Ascending aorta (tissue), 2 donors: ENCODE results near the gene GRB10. TPM values are rescaled to one million over a fixed set of nuclear protein-coding genes. Genes with fewer than 3 reads are reported as not detected.

ENCODE experiments used
- DNase-seq, 2 donors: peaks; one replicate each; pipeline ENCODE4 v3.0.0-alpha.2; 2019; ENCODE audit warnings: low spot score in 2 of 2
- H3K27ac ChIP-seq, 2 donors: fragments of 200-600 bp; sonication (generic); one replicate each; pipeline ENCODE4 v1.5.1; 2016 to 2017; ENCODE audit warnings: mild to moderate bottlenecking in 1 of 2
- H3K27me3 ChIP-seq: fragments of 200-600 bp; sonication (generic); one replicate; pipeline ENCODE4 v1.5.1; 2017
- H3K36me3 ChIP-seq, 2 donors: fragments of 200-600 bp; sonication (generic); one replicate each; pipeline ENCODE4 v1.5.1; 2016
- H3K4me1 ChIP-seq, 2 donors: fragments of 200-600 bp; sonication (generic); one replicate each; pipeline ENCODE4 v1.5.1; 2016 to 2017; ENCODE audit warnings: mild to moderate bottlenecking in 1 of 2
- H3K4me3 ChIP-seq, 2 donors: fragments of 200-600 bp; sonication (generic); one replicate each; pipeline ENCODE4 v1.5.1; 2016 to 2017; ENCODE audit warnings: mild to moderate bottlenecking in 1 of 2
- H3K9me3 ChIP-seq, 2 donors: fragments of 200-600 bp; sonication (generic); one replicate each; pipeline ENCODE4 v1.5.1; 2016
- intact Hi-C: fragments of 100-400 bp; cut with DNase I; formaldehyde crosslinking; loops from one replicate; pipeline ENCODE4 v1.15.1; 2023
- total RNA-seq: library from RNA; depleted of rRNA; stranded (reverse); fragments of >200 nt; gene quantifications from one replicate; pipeline ENCODE4 v1.1.0, GENCODE V29; 2016
- TF ChIP-seq, protein P1 (sequence below), 3 experiments: fragments of 200-600 bp in 2 of 3; fragments of 450-650 bp in 1 of 3; sonication (generic) in 2 of 3; IDR thresholded peaks; one replicate each; pipeline ENCODE4 v1.5.1; 2016 to 2019; ENCODE audit warnings: antibody characterized with exemption in 3 of 3, mild to moderate bottlenecking in 1 of 3, moderate library complexity in 1 of 3

The GRB10 gene
- total RNA-seq, 1 donor from 2014 or later: 53.4 TPM

DNA sequence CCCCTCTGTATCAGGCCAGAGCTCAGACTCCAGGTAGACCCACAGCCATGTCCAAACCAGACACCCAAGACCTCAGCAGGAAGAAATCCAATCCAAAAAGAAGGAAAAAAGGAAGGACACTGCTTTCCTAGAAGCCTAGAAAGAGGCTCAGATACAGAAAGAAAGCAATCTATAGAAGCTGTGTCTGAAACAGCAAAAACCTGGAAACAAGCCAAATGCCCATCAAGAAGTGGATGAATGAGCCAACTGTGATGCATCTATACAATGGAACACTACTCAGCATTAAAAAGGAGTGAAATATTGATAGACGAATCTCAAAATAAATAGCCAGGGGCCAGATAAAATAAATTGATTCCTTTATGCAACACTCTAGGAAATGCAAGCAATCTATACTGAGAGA, 31.6 kb downstream of the GRB10 start:
- DNase-seq: no peak
- Histone ChIP-seq H3K36me3 (peaks cover 0 to 7% of the 10 kb centered on the region in 2 donors), H3K4me3 (no peak overlapping the region), H3K4me1 (no peaks in the 10 kb centered on the region), H3K9me3 (no peaks in the 10 kb centered on the region), H3K27ac (no peak overlapping the region), H3K27me3 (no peaks in the 10 kb centered on the region)
- TF ChIP-seq, protein P1, sequence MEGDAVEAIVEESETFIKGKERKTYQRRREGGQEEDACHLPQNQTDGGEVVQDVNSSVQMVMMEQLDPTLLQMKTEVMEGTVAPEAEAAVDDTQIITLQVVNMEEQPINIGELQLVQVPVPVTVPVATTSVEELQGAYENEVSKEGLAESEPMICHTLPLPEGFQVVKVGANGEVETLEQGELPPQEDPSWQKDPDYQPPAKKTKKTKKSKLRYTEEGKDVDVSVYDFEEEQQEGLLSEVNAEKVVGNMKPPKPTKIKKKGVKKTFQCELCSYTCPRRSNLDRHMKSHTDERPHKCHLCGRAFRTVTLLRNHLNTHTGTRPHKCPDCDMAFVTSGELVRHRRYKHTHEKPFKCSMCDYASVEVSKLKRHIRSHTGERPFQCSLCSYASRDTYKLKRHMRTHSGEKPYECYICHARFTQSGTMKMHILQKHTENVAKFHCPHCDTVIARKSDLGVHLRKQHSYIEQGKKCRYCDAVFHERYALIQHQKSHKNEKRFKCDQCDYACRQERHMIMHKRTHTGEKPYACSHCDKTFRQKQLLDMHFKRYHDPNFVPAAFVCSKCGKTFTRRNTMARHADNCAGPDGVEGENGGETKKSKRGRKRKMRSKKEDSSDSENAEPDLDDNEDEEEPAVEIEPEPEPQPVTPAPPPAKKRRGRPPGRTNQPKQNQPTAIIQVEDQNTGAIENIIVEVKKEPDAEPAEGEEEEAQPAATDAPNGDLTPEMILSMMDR (IDR thresholded peaks at IDR 0.05): no peak
- intact Hi-C loops: no loop called here

DNA sequence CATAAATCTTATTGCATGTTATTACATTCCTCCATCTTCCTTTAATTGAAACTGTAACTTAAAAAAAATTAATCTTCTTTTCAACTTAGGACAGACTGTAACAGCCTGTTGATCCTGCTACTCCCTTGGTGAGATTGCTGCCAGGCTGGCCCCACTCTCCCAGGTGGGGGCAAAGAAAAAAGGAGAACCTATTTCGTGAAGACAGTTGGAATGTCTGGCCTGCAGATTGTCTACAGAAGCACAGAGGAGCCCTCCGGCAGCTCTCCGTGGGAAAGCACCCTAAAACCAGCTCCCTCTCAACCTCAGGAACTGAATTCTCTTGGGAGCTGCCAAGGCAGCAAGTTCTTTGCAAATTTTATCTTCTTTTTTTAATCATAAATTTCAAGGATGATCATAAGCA, 32.8 kb downstream of the GRB10 start:
- no peaks in the 10 kb centered on the region for H3K27me3 ChIP-seq
- H3K36me3 ChIP-seq: peaks cover 0 to 7% of the 10 kb centered on the region in 2 donors
- intact Hi-C loops: no loop called here
- no peaks in the 10 kb centered on the region for H3K4me1 ChIP-seq
- TF ChIP-seq, protein P1 (IDR thresholded peaks at IDR 0.05): no peak
- H3K27ac ChIP-seq: no peak overlapping the region
- no peak overlapping the region for H3K4me3 ChIP-seq
- H3K9me3 ChIP-seq: no peaks in the 10 kb centered on the region
- no peak for DNase-seq

DNA sequence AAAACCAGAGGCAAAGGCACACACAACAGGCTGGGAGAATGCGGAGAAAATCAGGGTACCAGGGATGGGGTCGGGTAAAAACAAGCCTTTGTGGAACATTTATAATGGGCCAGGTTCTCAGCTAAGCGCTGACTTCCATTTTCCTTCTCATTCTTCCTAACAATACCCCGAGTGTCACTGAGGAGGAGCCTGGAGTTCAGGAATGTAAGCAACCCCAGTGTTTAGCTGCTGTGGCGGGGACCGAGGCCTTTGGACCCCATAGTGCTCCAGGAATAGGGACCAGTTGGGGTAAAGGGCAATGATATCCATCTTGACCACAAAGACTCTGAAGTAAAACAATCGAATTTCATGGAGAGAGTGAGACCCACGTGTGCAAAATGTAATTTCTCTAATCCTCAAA, 34.2 kb downstream of the GRB10 start:
- Histone ChIP-seq H3K4me3 (no peak overlapping the region), H3K27ac (no peak overlapping the region), H3K27me3 (no peaks in the 10 kb centered on the region), H3K4me1 (no peaks in the 10 kb centered on the region), H3K36me3 (peaks cover 0 to 6% of the 10 kb centered on the region in 2 donors), H3K9me3 (no peaks in the 10 kb centered on the region)
- no peak for DNase-seq
- TF ChIP-seq, protein P1 (IDR thresholded peaks at IDR 0.05): no peak
- intact Hi-C loops: no loop called here

DNA sequence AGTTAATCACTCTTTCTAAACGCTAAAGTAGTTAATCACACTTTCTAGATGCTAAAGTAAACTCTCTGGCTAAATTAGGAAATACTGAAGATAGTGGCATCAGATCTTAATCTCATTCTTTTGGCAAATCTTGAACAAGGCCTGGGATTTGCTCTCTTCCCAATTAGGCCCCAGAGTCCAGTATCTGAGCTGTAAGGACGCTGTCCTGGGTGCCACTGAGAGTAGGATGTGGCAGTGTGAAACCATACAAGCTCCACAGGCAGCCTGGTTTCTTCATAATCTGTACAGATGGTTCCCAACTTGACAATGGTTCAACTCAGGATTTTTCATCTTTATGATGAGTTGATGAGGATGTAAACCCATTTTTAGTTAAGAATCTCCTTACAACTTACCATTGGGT, 36.9 kb downstream of the GRB10 start:
- Histone ChIP-seq H3K36me3 (peaks cover 0 to 6% of the 10 kb centered on the region in 2 donors), H3K9me3 (no peaks in the 10 kb centered on the region), H3K4me3 (no peak overlapping the region), H3K4me1 (no peaks in the 10 kb centered on the region), H3K27ac (no peak overlapping the region), H3K27me3 (no peaks in the 10 kb centered on the region)
- intact Hi-C loops: no loop called here
- TF ChIP-seq, protein P1 (IDR thresholded peaks at IDR 0.05): no peak
- DNase-seq: no peak

DNA sequence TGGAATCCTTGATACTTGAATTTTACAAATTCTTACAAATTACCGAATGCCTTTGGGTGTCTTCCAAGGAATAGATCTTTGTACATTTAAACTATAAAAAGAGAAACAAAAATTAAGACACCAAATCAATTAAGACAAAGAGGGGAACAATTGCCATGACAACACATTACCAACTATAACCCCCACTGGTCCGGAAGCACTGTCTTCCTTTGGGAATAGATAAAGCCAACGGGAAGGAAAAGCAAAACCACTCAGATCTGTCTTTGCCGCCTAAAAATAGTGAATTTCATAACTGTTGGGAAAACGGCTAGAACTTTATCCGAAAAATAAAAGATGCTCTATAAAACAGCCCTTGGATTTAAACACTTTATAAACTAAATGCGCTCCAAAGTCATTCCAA, 37.4 kb downstream of the GRB10 start:
- TF ChIP-seq, protein P1 (IDR thresholded peaks at IDR 0.05): no peak
- Histone ChIP-seq H3K9me3 (no peaks in the 10 kb centered on the region), H3K4me1 (no peaks in the 10 kb centered on the region), H3K27ac (no peak overlapping the region), H3K36me3 (peaks cover 0 to 6% of the 10 kb centered on the region in 2 donors), H3K27me3 (no peaks in the 10 kb centered on the region), H3K4me3 (no peak overlapping the region)
- no peak for DNase-seq
- intact Hi-C loops: no loop called here

DNA sequence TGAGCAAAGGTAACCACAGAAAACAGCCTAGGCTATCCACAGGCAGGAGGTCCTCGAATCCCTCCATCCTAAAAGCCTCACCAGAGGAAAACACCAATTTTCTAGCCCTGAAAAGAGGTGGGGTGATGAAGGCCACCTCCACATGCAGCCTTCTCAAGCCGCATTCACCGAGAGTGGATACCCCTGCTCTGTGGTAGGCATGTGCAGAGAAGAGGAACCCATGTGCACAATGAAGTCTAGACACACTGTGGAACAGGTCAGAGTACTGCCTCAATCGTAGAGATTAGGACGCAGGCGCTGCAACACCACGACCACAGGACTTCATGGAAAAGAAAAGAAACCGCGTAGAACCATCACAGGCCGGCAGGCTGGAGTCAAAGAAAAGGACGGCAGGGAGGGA, 38.8 kb downstream of the GRB10 start:
- TF ChIP-seq, protein P1 (IDR thresholded peaks at IDR 0.05): no peak
- Histone ChIP-seq H3K4me1 (peaks cover 0 to 5% of the 10 kb centered on the region in 2 donors), H3K27me3 (no peaks in the 10 kb centered on the region), H3K36me3 (peaks cover 0 to 6% of the 10 kb centered on the region in 2 donors), H3K4me3 (no peak overlapping the region), H3K9me3 (no peaks in the 10 kb centered on the region), H3K27ac (no peak overlapping the region)
- intact Hi-C loops: no loop called here
- no peak for DNase-seq
